Inferior parietal cortex (tissue), 1 donor: ENCODE data around the gene IRF2BP2.
"Not testable (repeated sequence)": the region's sequence is repeated elsewhere in the genome, so short reads cannot be mapped to it uniquely, and the experiment has no call there.

Experiments used
- DNase-seq: peaks from one replicate; pipeline ENCODE4 v3.0.0-alpha.2; 2016; ENCODE audit errors: extremely low spot score

IRF2BP2 gene

DNA sequence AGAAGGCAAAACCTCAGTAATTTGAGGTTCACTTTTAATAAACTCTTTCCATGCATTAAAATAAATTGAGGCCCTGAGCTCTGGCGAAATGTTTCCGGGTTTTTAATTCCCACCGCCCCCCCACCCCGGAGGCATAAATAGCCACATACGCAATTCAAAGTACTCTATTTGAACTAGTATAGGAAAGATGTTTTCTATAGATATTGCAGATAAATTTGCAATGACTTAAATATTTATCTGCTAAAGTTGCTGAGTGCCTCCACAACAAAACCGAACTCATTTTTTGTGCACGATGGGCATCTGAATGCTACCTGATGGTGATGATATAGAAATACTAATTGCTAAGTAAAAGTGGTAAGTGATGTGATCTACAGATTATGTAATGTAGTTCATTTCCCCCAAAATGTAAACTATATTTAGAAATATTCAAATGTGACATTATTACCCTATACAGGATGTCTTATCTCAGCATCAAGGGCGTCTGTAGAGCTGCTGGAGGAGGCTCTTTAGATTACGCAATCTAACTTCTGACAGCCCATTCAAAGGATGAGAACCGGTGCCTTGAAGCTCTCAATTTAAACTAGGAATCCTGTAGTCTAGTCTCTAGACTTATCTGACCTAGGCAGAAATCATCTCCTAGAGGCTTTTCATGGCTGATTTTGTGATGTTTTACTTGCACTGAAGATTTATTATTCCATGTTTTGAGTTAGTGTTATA, 8.5 kb downstream of the IRF2BP2 start:
- peak; percentile 68 for DNase-seq

- peak; percentile 75 for DNase-seq
Observed at GRCh38 chr1:234600418-234601281, 9.3 kb downstream of the IRF2BP2 start.

DNA sequence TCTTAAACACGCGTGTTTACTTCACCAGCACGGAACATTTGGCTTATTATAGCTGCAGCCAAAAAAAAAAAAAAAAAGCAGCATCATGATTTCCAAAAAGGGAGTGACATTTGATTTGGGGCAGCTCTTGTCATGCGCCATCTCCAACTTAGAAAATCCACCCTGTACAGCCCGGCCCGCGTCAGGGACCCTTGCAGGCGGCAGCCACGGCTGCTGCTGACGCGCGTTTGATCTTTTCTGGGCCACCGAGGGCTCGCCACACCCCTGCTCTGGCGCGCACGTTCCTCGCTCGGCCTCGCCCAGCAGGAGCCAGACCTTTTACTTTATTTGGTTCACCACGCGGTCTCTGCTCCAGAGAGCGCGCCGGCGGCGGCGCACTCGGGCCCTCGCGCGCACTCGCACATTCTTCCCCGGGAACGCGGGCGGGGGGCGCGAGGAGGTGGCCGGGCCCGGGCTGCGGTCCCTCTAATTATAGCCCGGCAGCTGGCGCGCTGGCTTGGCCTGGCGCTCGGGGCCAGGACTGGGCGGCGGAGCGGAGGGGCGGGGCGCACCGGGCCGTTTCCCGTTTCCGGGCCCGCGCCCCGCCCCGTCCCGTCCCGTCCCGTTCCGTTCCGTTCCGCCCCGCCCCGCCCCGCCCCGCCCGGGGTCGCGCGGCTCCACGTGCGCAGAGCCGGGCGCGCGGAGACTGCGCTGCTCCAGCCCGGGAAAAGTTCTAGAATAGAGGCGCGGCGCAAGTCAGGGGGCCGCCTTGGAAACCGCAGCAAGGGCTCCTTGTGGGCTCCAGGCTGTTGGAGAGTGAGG, 10.2 kb downstream of the IRF2BP2 start:
- peak; percentile 75 for DNase-seq

GRCh38 chr1:234598974-234599616, 10.9 kb downstream of the IRF2BP2 start:
- DNase-seq = no peak

DNA sequence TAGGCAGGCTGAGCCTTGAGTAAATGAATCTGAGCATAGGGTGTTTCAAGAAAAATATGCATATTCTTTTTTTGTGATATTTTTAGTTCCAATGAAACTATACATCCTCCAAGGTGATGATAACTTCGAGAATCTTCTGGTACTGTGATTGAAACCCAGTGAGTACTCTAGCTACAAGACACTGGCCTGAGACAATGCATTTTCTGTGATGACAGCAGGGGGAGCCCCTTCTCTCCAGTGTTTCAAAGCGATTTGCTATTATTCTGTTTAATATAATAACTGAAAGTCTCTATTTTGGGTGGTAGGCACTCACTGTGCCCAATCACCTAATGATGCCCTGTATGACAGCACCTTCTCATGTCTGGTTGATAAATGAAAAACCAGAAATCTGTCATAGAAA, 12.1 kb downstream of the IRF2BP2 start:
- no peak for DNase-seq

DNA sequence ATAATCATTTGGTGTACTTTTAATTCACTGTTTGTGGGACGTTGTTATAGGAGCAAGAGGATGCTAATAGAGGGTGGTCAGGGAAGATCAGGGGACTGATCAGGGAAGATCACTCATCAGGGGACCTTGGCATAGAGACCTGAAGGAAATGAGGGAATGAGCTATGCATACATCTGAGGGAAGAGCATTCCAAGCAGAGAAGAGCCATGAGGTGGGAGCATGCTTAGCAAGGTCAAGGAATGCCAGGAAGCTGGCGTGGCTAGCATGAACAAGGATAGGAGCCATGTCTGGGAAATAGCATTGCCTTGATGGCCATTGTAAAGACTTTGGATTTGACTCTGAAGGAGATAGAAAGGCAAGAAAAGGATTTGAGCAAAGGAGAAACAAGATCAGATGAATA, 14.1 kb downstream of the IRF2BP2 start:
- DNase-seq = no peak

DNA sequence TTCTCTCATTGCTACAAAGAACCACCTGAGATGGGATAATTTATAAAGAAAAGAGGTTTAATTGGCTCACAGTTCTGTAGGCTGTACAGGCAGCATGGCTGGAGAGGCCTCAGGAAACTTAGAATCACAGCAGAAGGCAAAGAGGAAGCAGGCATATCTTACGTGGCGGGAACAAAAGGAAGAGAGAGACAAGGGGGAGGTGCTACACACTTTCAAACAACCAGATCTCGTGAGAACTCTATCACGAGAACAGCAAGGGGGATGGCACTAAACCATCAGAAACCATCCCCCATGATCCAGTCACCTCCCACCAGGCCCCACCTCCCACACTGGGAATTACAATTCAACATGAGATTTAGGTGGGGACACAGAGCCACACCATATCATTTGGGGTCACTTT, 15.4 kb downstream of the IRF2BP2 start:
- DNase-seq = not testable (repeated sequence)

- no peak for DNase-seq
Observed at GRCh38 chr1:234593771-234594504, 16.0 kb downstream of the IRF2BP2 start.

GRCh38 chr1:234593109-234593508, 16.9 kb downstream of the IRF2BP2 start:
- DNase-seq = no peak

- no peak for DNase-seq
Observed at GRCh38 chr1:234592240-234592639, 17.7 kb downstream of the IRF2BP2 start.

DNA sequence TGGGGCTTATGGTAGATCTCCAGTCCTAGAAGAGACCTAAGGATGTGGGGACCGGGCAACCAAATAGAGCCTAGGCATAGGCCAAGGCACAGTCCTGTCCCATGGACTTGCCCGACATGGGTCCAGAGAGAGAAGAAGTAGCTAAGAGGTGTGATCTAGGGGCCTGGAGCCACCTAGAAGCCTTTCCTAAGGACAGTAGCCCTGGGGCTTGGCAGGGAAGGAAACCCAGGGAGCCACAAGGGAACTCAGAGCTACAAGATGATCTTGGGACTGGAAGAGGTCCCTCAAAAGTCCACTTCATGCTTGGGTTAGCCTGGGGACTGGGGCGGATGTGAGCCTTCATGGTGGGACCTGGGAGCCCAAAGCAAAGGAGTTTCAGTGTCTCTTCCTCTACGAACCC, 18.8 kb downstream of the IRF2BP2 start:
- DNase-seq = no peak

GRCh38 chr1:234589854-234590620, 19.9 kb downstream of the IRF2BP2 start:
- no peak for DNase-seq

- DNase-seq = no peak
Observed at GRCh38 chr1:234589064-234589800, 20.7 kb downstream of the IRF2BP2 start.

- DNase-seq = no peak
Observed at GRCh38 chr1:234588386-234588785, 21.6 kb downstream of the IRF2BP2 start.

GRCh38 chr1:234586892-234587485, 23.0 kb downstream of the IRF2BP2 start:
- no peak for DNase-seq

GRCh38 chr1:234586304-234586703, 23.7 kb downstream of the IRF2BP2 start:
- DNase-seq = no peak

DNA sequence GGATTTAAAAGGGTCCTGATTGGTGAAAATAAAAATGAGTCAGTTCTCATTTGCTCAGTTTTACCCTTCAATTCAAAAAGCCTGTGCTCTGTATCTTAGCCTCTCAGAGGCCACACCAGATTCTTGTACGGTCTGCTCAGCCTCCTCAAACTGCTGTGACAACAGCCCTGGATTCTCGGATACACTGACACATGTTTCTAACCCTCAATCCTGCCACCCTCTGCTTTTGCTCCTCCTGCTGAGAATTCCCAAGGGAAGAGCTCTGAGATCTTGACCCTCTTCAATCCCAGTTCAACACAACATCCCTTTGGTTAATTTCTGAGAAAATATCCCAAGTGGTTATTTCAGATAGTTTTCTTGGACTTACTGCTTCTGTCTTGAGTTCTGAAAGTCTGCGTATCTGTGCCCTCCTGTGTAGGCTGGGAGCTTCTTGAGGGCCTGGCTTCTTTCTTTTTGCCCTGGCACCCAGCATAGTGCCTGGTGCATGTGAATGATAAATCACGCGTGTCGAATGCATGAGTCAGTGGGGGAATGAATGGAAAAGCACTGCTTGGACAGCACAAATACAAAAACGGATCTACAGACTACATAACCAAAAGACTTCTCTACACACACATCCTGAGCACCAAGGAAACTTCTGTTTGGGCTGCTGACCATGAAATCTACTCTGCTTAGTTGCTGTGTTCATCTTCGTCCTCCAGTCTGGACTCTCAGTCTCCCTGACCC, 24.5 kb downstream of the IRF2BP2 start:
- no peak for DNase-seq

DNA sequence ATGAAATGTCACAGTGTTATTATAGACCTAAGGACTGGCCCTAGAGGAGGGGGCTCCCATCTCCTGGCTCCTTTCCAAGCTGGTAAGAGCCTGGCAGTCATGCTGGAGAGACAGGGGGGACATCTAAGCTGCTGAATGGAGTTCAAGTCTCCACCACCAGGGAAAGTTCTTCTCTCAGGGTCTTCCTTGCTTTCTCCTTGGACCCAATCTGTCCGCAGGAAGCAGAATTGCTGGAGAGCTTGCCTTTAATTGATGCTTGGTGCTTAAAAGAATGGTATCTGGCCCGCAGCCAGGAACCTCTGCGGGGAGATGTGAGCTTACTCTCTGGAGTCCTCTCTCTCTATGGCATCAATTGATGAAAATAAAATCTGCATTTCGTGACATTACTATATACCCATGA, 25.1 kb downstream of the IRF2BP2 start:
- no peak for DNase-seq

- DNase-seq = no peak
Observed at GRCh38 chr1:234584420-234584805, 25.6 kb downstream of the IRF2BP2 start.
